GM23338 (cell line): ENCODE measurements around the gene IFI6.

Experiments used
- CTCF ChIP-seq, 2 experiments: fragments of 200-600 bp in 1 of 2; sonication (generic) in 1 of 2; conservative IDR thresholded peaks; 2 replicates each; pipeline versions ENCODE4 v1.5.1 to v1.6.1; 2016 to 2017; ENCODE audit warnings: antibody characterized with exemption in 2 of 2, low read depth in 2 of 2, mild to moderate bottlenecking in 2 of 2, moderate library complexity in 1 of 2
- ETS1 ChIP-seq: IDR thresholded peaks from 2 replicates; pipeline ENCODE4 v1.6.1; 2016; ENCODE audit warnings: antibody characterized with exemption
- EZH2phosphoT487 ChIP-seq: fragments of 200-600 bp; sonication (generic); IDR thresholded peaks from one replicate; pipeline ENCODE4 v1.8.1; 2018; ENCODE audit warnings: antibody characterized with exemption; ENCODE audit not compliant: unreplicated experiment
- POLR2AphosphoS5 ChIP-seq: IDR thresholded peaks from 2 replicates; pipeline ENCODE4 v1.6.1; 2016; ENCODE audit warnings: antibody characterized with exemption, low read depth
- REST ChIP-seq: IDR thresholded peaks from one replicate; pipeline ENCODE4 v1.6.1; 2018; ENCODE audit warnings: antibody characterized with exemption; ENCODE audit not compliant: unreplicated experiment

DNA sequence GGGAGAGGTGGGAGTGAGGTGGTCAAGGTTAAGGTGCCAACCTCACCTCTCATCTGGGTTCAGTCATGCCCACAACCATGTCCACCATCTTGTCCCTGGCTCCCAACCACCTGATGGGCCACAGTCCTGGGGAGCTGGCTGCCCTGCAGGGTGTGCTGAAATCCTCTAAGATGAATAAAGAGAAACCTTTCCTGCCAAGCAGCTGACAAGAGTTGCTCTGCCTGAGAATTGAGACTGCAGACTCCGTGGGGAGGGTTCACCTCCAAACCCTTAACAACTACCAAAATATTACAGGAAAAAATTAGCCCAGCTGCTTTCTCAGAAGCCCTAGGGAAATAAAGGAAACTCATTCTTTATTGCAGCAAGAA, 21.8 kb downstream of the IFI6 start:
- TF ChIP-seq CTCF (conservative IDR thresholded peaks at IDR 0.05; ENCODE audit: low read depth in 2 of 2): no peak
- TF ChIP-seq REST: no peak
- TF ChIP-seq POLR2AphosphoS5: no peak
- no peak for TF ChIP-seq ETS1
- no peak for TF ChIP-seq EZH2phosphoT487
